D721Med (cell line): Measurements from ENCODE around the gene DTNB.
"Not testable (repeated sequence)": the region's sequence is repeated elsewhere in the genome, so short reads cannot be mapped to it uniquely, and the experiment has no call there.

Source experiments
- DNase-seq: peaks from one replicate; pipeline ENCODE4 v3.0.0; 2011; ENCODE audit warnings: low spot score; ENCODE audit not compliant: insufficient read length
- FAIRE-seq: peaks from 2 replicates; lab custom pipeline; 2011; peaks lifted over from hg19 to GRCh38; lab: Jason Lieb, UNC
- TF ChIP-seq, protein P1 (sequence below): IDR thresholded peaks from 2 replicates; pipeline ENCODE4 v1.5.1; 2012; ENCODE audit warnings: mild to moderate bottlenecking, control low read depth; ENCODE audit not compliant: insufficient read depth; ENCODE audit errors: missing control alignments

The DTNB gene

DNA sequence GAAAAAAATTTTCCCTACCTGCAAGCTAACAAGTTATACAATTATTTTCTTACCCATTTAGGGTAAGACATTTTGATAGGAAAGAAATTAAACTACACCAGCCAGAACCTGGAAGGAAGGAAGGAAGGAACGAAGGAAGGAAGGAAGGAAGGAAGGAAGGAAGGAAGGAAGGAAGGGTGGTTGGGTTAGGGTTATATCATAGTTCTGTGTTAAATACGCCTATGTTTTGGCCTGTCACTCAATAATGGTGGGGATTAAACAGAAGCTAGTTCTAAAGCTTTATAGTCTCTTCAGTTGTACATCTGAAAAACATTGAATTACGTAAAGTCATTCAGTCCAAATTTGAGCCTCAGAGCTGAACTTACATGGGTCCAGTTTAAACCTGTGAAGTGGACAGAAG is 256.7 kb downstream of the DTNB start:
- no peak for DNase-seq
- no peak for FAIRE-seq
- TF ChIP-seq, protein P1, sequence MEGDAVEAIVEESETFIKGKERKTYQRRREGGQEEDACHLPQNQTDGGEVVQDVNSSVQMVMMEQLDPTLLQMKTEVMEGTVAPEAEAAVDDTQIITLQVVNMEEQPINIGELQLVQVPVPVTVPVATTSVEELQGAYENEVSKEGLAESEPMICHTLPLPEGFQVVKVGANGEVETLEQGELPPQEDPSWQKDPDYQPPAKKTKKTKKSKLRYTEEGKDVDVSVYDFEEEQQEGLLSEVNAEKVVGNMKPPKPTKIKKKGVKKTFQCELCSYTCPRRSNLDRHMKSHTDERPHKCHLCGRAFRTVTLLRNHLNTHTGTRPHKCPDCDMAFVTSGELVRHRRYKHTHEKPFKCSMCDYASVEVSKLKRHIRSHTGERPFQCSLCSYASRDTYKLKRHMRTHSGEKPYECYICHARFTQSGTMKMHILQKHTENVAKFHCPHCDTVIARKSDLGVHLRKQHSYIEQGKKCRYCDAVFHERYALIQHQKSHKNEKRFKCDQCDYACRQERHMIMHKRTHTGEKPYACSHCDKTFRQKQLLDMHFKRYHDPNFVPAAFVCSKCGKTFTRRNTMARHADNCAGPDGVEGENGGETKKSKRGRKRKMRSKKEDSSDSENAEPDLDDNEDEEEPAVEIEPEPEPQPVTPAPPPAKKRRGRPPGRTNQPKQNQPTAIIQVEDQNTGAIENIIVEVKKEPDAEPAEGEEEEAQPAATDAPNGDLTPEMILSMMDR, result no peak

DNA sequence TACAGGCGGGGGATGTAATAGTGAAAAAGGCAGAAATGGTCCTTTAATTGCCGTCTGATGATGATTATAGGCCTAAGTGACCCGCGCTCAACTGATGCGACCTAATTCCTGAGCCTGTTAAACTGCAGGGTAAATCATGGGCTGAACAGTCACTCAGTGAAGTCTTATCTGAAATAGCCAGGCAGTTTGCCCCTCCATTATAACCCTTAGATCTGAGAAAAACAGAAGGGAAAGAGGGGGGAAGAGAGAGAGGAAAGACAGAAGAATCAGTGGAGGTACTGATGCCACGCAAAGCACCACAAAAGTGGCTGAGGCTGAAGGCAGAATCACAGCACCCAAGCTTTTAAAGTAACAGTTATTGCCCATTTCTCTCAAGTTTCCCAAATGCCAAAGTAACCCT is 258.6 kb downstream of the DTNB start:
- FAIRE-seq (no peak), DNase-seq (no peak)
- TF ChIP-seq, protein P1, result no peak

DNA sequence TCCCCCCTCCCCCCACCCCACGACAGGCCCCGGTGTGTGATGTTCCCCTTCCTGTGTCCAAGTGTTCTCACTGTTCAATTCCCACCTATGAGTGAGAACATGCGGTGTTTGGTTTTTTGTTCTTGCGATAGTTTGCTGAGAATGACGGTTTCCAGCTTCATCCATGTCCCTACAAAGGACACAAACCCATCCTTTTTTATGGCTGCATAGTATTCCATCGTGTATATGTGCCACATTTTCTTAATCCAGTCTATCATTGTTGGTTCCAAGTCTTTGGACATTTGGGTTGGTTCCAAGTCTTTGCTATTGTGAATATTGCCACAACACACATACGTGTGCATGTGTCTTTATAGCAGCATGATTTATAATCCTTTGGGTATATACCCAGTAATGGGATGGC is 260.0 kb downstream of the DTNB start:
- not testable (repeated sequence) for DNase-seq, FAIRE-seq

DNA sequence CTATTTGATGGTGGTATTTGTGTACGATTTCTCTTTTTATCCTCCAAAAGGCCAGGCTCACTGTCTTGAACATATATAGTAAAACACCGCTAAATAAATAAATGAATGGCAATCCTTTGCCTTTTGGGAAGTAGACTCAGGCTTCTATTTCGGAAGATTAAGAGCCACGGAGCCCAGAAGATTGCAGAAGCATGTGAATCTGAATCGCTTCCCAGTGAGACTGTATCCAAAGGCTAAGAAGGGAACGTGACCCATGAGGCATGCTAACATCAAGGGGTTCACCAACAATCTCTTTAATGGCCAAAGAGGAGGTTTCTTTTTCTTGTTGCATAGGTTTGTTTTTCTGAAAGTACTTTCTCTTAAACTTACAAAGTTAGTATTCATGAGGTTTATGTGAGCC is 261.6 kb downstream of the DTNB start:
- TF ChIP-seq, protein P1, result no peak
- FAIRE-seq (no peak), DNase-seq (no peak)

DNA sequence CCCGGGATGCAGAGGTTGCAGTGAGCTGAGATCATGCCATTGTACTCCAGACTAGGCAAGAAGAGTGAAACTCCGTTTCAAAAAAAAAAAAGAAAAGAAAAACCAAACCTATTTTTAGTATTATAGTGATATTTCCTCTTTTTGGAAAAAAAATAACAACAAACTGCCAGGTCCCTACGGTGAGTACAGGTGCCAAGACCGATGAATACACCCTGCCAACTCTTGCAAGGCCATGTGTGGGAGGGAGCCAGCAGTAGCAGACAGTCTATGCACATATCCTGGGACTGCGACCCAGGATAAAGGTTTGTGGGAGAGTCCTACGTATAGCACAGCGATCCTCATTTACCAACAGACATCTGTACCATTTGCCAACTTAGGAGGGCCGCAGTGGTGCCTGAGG is 262.1 kb downstream of the DTNB start:
- DNase-seq, result no peak
- TF ChIP-seq, protein P1, result no peak
- FAIRE-seq, result no peak

DNA sequence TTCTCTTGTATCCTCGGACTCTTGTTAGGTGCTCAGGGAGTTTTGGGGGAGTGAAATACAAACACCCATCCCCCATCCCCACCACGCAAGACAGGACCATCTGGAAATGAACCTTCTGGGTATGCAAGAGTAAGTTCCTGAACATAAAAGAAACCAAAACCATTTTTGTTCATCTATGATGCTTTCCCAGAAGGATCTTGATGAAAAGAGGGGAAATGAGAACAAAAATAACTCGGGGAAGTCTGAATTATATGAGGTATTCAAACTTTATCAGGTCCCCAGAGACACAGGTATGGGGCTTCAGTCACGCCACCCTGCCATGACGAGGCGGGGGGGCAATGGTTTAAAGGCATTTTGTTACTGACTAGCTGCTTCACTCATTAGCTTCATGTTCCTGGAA is 263.0 kb downstream of the DTNB start:
- no peak for FAIRE-seq
- TF ChIP-seq, protein P1, result no peak
- no peak for DNase-seq

DNA sequence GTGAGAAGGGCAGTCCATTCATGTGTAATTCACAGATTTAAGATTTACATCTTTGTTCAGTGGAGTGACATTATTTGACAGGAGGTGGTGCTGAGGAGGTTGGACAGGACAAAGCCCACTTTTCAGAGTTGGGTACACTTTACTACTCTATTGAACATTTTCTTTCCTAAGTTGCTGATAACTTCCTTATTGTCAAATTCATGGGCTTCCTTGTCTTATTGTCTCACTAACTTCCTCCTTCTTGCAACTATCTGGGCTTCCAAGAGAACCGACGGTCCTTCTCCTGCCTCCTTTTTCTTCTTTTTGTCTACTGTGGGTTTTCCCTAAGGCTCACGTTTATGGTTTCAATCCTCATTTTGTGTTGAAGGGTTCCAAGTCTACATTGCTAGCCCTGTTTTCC is 263.9 kb downstream of the DTNB start:
- DNase-seq (no peak), FAIRE-seq (no peak)
- TF ChIP-seq, protein P1, result no peak

DNA sequence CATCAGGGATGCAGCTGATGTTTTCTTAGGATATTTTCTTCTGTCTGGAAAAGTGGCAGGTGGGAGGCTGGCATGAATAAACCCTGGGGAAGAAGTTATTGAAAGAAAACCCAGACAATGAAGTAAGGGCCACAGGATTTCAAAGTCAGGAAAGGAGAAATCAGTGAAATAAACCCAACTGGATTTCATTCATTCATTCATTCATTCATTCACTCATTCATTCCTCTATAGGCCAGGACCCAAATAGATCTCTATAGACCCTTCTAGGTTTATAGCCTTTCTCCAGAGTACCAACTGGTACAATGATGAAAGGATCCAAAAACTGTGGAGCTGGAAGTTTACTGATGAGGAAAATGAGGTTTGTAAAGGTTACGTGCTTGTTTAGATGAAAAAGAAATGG is 264.3 kb downstream of the DTNB start:
- TF ChIP-seq, protein P1, result no peak
- FAIRE-seq (no peak), DNase-seq (no peak)
